ENCODE data around the gene SLC50A1.

- TF ChIP-seq CTCF (IDR thresholded peaks at IDR 0.05; ENCODE audit: insufficient read depth, low read length, poor library complexity, severe bottlenecking): no peak
- TF ChIP-seq EZH2phosphoT487 (conservative IDR thresholded peaks at IDR 0.05; ENCODE audit: low read length): no peak
Measured at GRCh38 chr1:155093911-155094621, 41.6 kb upstream of the SLC50A1 start.
